ENCODE data around the gene CLIC5.

CLIC5 gene

DNA sequence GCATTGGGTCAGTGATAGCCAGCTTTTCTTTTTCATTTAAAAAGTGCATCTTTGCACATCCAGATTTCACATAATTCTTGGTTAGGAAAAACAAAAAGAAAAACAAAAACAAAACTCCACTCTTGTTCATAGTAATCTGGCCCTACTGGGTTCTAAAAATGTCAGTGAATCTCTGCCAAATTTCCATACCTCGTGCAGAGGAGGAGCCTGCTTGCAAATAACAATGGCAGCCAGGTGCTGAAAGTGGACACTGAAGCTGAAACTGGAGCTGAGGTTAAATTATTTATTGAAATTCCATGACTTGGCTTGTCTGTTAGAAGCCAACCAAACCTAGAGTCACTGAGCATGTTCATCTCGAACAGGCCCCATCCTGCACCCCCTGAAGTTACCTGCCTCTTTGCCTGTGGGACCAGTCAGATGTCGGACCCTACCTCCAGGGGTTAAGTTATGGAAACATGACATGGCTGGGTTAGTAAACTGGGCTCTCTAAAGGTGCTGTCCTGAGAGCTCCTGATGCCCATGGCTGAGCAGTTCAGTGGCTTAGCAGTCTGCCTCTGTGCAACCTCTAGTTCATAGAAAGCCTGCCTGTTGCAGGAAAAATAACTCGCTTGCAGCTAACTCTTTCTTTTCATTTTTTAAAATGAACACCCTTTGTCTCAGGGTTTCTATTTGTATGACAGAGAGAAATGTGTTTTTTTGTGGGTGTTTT lies 42.7 kb downstream of the CLIC5 start:
- no peak overlapping the region for H3K4me3 ChIP-seq (ENCODE audit: low read length)
- no peak for TF ChIP-seq ZNF274 (IDR thresholded peaks at IDR 0.05; ENCODE audit: low read depth, low read length)

DNA sequence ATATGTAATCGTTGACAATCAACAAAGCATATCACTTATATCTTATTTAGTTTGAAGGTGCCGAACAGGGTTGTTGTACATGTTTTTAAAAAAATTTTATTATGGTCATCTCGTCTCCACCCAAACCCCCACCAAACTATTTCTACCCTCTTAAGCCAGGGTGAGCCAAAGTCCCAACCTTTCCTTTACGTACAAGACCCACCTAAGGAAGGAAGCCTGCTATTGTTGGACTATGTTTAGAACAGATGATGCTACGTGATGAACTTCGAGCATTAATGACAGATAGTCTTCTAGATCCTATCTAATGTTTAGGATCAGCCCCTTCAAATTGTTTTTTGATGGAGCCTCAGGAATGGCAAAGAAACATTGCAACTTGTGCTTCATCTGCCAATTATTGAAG lies 44.4 kb downstream of the CLIC5 start:
- H3K4me3 ChIP-seq (ENCODE audit: low read length), result no peak overlapping the region
- TF ChIP-seq ZNF274 (IDR thresholded peaks at IDR 0.05; ENCODE audit: low read depth, low read length), result no peak

DNA sequence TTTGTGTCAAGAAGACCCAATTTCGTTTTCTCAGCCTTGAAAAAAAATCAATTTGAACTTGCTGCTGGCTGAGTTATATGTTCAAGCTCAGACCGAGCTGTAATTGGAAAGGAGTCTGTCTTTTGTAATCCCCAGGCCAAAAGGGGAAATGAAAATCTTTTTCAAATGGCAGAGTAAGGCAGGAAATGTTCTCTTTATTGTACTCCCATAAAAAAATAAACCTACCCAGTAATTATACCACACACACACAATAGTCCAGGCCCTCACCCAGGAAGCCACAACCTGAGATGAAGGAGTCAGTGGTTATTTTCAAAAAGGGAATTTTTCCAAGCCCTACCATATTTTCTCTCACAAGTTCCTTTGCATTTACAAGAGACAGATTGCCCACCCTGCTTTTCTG lies 45.3 kb downstream of the CLIC5 start:
- no peak for TF ChIP-seq ZNF274 (IDR thresholded peaks at IDR 0.05; ENCODE audit: low read depth, low read length)
- no peak overlapping the region for H3K4me3 ChIP-seq (ENCODE audit: low read length)

DNA sequence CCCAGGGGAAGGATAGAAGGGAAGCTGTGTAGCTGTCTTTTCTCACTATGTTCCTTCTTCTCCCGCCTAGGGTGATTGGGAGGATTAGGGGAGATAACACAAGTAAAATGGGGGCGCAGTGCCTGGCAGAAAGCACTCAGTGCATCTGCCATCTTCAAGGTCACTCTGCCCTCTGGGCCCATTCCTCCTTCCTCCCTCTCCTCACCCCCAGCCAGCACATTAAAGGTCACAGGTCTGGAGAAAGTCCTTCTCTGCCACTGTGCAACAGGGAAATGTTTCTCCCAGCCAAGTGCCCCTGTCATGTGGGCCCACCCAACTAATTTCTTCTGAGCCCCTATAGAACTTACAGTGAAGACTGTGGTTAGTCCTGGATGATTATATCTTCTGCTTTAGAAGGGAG lies 45.8 kb downstream of the CLIC5 start:
- no peak for TF ChIP-seq ZNF274 (IDR thresholded peaks at IDR 0.05; ENCODE audit: low read depth, low read length)
- no peak overlapping the region for H3K4me3 ChIP-seq (ENCODE audit: low read length)

DNA sequence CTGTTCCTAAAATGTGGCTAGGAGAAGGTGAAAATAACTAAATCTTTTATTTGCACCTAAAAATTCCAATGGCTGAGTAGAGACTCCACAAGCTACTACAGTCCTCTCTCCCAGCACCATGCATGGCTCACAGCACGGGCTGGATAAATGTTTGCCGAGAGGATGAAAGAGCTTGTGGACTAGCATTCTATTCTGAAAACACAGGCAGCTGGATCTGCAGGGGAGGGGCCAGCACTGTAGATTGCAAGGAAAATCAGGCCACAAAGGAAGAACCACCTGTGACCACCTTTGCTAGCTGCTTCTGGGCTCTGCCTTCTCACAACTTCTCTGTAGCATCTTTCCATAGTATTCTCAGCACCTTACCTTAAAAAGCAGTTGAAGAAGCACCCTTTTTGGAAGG lies 46.6 kb downstream of the CLIC5 start:
- H3K4me3 ChIP-seq (ENCODE audit: low read length), result no peak overlapping the region
- TF ChIP-seq ZNF274 (IDR thresholded peaks at IDR 0.05; ENCODE audit: low read depth, low read length), result no peak

DNA sequence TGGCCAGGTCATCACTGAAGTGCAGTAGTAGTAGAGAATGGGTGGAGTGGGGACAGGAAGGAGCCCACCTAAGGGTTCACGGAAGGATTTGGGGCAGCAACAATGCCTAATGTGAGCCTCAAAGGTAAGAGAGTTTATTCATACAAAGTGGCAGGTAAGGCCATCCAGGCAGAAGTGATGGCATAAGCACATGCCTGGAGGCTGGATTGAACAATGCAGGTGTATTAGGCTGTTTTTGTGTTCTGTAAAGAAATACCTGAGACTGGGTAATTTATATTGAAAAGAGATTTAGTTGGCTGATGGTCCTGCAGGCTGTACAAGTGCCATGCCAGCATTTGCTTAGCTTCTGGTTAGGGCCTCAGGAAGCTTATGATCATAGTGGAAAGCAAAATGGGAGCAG lies 48.3 kb downstream of the CLIC5 start:
- H3K4me3 ChIP-seq (ENCODE audit: low read length), result no peak overlapping the region
- no peak for TF ChIP-seq ZNF274 (IDR thresholded peaks at IDR 0.05; ENCODE audit: low read depth, low read length)

DNA sequence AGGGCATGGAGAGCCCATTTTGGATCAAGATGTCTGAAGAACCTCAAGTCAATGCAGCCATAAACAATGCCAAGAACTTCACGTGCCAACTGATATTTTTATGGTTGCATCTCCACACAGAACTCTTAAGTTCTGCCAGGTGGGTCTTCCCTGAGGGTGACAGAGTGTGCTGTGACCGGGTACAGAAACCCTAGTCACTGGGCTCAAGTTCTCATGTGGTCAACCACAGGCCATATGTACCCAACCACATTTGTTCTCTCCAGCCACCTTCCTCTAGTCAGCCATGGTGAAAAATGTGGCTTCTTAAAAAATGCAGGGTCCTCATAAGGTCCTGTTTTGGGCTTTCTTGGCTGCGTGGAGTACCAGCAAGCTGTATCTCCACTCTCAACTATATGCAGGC lies 48.9 kb downstream of the CLIC5 start:
- no peak for TF ChIP-seq ZNF274 (IDR thresholded peaks at IDR 0.05; ENCODE audit: low read depth, low read length)
- H3K4me3 ChIP-seq (ENCODE audit: low read length), result no peak overlapping the region

DNA sequence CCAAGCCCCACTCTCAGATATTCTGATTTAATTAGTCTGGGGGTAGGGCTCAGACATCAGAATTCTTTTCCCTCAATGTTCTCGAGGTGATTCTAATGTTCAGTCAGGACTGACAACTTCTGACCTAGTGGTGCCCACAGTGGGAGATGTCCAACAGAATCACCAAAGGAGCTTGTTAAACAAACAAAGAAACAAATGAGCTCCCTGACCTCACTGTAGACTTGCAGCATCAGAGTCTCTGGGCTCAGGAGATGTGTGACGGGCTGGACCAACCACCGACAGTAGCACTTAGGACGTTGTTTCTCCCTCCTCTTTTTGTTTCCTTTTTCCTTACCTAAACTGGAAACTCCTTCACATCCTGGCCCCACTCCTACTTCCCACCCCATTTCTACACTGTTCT lies 49.3 kb downstream of the CLIC5 start:
- no peak overlapping the region for H3K4me3 ChIP-seq (ENCODE audit: low read length)
- TF ChIP-seq ZNF274 (IDR thresholded peaks at IDR 0.05; ENCODE audit: low read depth, low read length), result no peak

DNA sequence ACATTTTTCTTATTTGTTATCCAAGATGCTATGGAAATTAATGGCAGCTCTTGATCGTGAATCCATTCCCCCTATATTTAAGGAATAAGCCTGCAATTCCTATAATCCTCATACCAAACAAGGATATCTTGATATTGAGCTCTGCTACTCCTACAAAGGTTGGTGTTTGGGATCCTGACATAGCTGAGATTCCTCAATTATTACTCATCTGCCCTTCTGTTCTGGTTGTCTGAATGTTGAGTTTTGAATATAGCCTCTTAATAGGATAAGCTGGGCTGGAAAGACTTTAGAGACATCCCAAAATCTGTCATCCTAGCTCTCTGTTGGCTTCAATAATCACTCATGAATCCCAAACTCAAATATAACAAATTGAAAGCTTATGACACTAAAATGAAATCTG lies 49.9 kb downstream of the CLIC5 start:
- H3K4me3 ChIP-seq (ENCODE audit: low read length), result no peak overlapping the region
- TF ChIP-seq ZNF274 (IDR thresholded peaks at IDR 0.05; ENCODE audit: low read depth, low read length), result no peak

DNA sequence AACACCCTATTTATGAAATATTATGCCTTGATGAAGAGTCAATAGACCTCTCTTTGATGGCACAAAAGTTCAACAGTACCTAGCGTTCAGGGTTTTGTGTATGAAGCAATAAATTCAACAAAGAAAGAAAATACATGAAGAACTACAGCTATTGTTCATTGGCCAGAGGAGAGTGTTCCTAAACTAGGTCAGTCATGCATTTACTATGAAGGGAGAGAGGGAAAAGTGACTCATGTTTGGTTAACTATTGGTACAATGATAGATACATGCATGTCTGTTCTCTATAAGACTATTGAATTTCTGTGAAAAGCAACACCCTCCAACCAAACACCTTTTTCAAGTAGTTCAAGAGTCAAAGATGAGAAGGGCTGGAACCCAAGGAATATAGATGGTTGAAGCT lies 50.7 kb downstream of the CLIC5 start:
- no peak overlapping the region for H3K4me3 ChIP-seq (ENCODE audit: low read length)
- no peak for TF ChIP-seq ZNF274 (IDR thresholded peaks at IDR 0.05; ENCODE audit: low read depth, low read length)

DNA sequence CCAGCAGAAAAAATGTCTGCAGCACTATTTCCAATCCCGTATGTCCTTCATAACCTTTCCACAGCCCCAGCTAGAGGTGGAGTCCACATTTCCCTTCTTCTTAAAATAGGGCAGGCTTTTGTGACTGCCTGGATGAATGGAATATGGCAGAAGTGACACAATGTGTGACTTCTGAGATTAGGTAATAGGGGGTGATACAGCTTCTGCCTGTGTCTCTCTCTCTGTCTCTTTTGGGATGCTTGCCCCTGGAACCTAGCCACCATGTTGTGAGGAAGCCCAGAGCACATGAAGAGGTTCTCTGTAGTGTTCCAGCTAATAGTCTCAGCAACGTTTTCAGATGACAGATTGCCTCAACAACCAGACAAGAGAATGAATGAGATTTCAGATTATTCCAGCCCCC lies 51.4 kb downstream of the CLIC5 start:
- no peak overlapping the region for H3K4me3 ChIP-seq (ENCODE audit: low read length)
- TF ChIP-seq ZNF274 (IDR thresholded peaks at IDR 0.05; ENCODE audit: low read depth, low read length), result no peak

DNA sequence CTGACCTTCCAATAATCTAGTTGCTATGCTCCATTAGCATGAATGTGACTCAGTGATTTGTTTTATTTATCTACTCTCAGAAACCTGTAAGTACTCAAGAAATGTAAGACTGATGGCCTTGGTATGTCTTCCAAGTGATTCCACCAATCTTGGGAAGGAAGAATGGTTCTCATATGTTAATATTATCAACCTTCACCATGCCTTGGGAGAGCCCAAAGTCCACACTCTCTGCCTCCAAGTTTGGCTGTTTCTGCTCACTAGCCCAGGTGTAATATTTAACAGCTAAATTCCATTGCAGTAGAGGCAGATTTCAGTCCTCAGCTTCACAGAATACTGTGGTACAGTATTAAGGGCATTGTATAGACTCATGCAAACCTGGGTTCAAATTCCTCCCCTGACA lies 51.8 kb downstream of the CLIC5 start:
- no peak overlapping the region for H3K4me3 ChIP-seq (ENCODE audit: low read length)
- no peak for TF ChIP-seq ZNF274 (IDR thresholded peaks at IDR 0.05; ENCODE audit: low read depth, low read length)

DNA sequence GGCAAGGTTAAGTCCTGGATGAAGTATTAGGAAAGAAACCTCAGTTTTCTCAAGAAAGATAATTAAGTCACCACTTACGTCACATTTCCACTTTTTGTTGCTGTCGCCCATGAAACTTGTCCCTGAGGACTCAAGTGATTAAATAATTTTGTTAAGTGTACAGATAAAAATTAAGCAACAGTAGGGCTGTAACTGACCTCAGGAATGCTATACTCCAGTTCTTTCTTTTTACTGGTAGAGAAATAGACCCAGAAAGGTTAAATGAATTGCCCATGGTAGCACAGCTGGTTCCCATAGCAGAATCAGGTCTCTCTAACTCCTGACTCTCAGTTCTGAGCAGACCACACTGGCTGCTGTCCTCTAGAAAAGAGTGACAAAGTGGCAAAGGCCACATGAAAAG lies 54.5 kb downstream of the CLIC5 start:
- TF ChIP-seq ZNF274 (IDR thresholded peaks at IDR 0.05; ENCODE audit: low read depth, low read length), result no peak
- H3K4me3 ChIP-seq (ENCODE audit: low read length), result no peak overlapping the region

DNA sequence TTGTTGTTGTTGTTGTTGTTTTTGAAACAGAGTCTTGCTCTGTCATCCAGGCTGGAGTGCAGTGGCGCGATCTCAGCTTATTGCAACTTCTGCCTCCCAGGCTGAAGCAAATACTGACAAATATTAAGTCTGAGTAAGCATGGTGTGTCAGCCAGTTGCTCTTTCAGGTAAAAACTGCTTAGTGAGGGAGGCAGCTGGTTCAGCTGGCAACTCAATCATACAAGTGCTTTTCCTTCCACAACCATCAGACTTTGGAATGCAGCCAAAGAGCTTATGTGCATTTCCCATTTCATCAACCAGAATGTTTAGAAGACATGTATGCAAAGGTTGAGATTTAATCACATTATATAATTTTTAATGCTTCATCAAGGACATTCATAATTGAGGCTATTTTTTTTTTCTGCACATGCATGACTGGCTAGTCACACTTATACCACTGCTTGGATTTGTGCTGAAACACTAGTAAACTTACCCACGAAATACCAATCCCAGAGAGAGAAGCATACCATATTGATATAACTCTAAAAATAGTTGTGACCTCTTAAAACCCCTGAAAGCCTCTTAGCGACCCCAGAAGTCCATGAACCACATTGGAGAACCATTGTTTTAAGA lies 56.0 kb downstream of the CLIC5 start:
- TF ChIP-seq ZNF274 (IDR thresholded peaks at IDR 0.05; ENCODE audit: low read depth, low read length), result no peak
- no peak overlapping the region for H3K4me3 ChIP-seq (ENCODE audit: low read length)

DNA sequence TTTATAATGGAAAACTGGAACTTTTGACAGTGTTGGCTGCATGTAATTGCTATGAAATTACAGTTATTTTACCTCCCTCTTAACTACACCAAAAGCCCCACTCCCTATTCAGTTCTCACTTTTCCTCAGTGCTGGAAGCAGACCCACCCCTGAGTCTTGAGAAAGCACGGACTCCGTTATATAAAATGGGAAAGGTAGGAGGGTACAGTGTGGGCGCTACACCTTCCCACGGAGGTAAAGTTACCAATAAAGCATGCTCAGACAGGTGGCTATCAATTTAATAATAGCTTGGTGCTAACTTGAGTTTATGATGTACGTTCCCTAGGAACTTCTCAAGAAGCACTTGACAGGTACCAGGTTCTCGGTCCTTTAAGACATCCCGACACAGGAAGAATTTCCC lies 59.0 kb downstream of the CLIC5 start:
- no peak overlapping the region for H3K4me3 ChIP-seq (ENCODE audit: low read length)
- no peak for TF ChIP-seq ZNF274 (IDR thresholded peaks at IDR 0.05; ENCODE audit: low read depth, low read length)

DNA sequence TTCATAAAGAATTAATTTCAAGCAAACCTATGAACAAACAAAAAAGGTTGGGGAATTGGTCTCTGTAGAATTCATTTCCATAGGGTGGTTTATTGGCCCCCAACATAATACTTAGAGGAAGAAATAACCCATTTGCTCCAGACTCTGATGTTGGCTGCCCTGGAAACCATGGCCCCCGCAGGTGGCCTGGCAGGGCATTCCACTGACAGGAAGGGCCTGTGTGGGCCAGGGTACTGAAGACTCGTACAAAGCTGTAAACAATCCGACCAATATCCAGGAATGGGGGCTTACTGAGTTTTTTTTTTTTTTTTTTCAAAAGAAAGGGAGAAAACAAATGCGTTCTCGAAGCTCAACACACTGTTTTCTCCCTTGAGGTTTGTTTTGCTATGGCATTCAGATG lies 59.5 kb downstream of the CLIC5 start:
- H3K4me3 ChIP-seq (ENCODE audit: low read length), result no peak overlapping the region
- no peak for TF ChIP-seq ZNF274 (IDR thresholded peaks at IDR 0.05; ENCODE audit: low read depth, low read length)
